GM08714 (cell line): Measurements from ENCODE around the gene ARID4B.
"Not testable (repeated sequence)": the region's sequence is repeated elsewhere in the genome, so short reads cannot be mapped to it uniquely, and the experiment has no call there.

Experiments
- H3K4me3 ChIP-seq: fragments of 200-500 bp; sonication (Bioruptor generic); 2 replicates; pipeline ENCODE4 v1.5.1; 2014; ENCODE audit warnings: mild to moderate bottlenecking, low read length, inconsistent platforms
- ZNF274 ChIP-seq: IDR thresholded peaks from 2 replicates; pipeline ENCODE4 v1.6.1; 2012; ENCODE audit warnings: mild to moderate bottlenecking, low read depth, low read length

ARID4B gene

GRCh38 chr1:235320521-235321179 lies 7.3 kb downstream of the ARID4B start:
- TF ChIP-seq ZNF274, result no peak
- no peak overlapping the region for H3K4me3 ChIP-seq

- H3K4me3 ChIP-seq, result no peak overlapping the region
- TF ChIP-seq ZNF274, result no peak
Measured at GRCh38 chr1:235319255-235319654, 8.7 kb downstream of the ARID4B start.

- H3K4me3 ChIP-seq, result no peak overlapping the region
- no peak for TF ChIP-seq ZNF274
Measured at GRCh38 chr1:235317168-235317567, 10.8 kb downstream of the ARID4B start.

- no peak for TF ChIP-seq ZNF274
- no peak overlapping the region for H3K4me3 ChIP-seq
Measured at GRCh38 chr1:235315735-235316134, 12.2 kb downstream of the ARID4B start.

GRCh38 chr1:235315173-235315572 lies 12.8 kb downstream of the ARID4B start:
- TF ChIP-seq ZNF274, result no peak
- H3K4me3 ChIP-seq, result no peak overlapping the region

GRCh38 chr1:235313931-235314678 lies 13.9 kb downstream of the ARID4B start:
- TF ChIP-seq ZNF274, result no peak
- no peak overlapping the region; the same call in 1 of the 2 replicates for H3K4me3 ChIP-seq

- H3K4me3 ChIP-seq, result no peak overlapping the region
- no peak for TF ChIP-seq ZNF274
Measured at GRCh38 chr1:235313262-235313661, 14.7 kb downstream of the ARID4B start.

- not testable (repeated sequence) for H3K4me3 ChIP-seq
Measured at GRCh38 chr1:235309206-235309605, 18.8 kb downstream of the ARID4B start.

GRCh38 chr1:235307158-235308124 lies 20.5 kb downstream of the ARID4B start:
- TF ChIP-seq ZNF274, result no peak
- H3K4me3 ChIP-seq, result no peak overlapping the region

GRCh38 chr1:235304549-235305451 lies 23.2 kb downstream of the ARID4B start:
- no peak for TF ChIP-seq ZNF274
- H3K4me3 ChIP-seq, result no peak overlapping the region

GRCh38 chr1:235302143-235302542 lies 25.8 kb downstream of the ARID4B start:
- H3K4me3 ChIP-seq, result no peak overlapping the region
- no peak for TF ChIP-seq ZNF274

GRCh38 chr1:235299169-235299858 lies 28.7 kb downstream of the ARID4B start:
- no peak for TF ChIP-seq ZNF274
- H3K4me3 ChIP-seq, result no peak overlapping the region

GRCh38 chr1:235298758-235299157 lies 29.2 kb downstream of the ARID4B start:
- no peak for TF ChIP-seq ZNF274
- H3K4me3 ChIP-seq, result no peak overlapping the region

GRCh38 chr1:235297579-235297978 lies 30.4 kb downstream of the ARID4B start:
- no peak for TF ChIP-seq ZNF274
- H3K4me3 ChIP-seq, result no peak overlapping the region; the same call in 1 of the 2 replicates
